ENCODE results near the gene DAB1.

GRCh38 chr1:57188168-57188567 lies 235.7 kb downstream of the DAB1 start:
- no peak for TF ChIP-seq CTCF (IDR thresholded peaks at IDR 0.05)
- no peak for TF ChIP-seq EZH2phosphoT487 (IDR thresholded peaks at IDR 0.05)

Measured in neural progenitor cell (in vitro differentiated cells).